Calu3 (cell line): ENCODE data around the gene HOXA9. TPM values are rescaled to one million over a fixed set of nuclear protein-coding genes. Genes with fewer than 3 reads are reported as not detected.
A peak's percentile ranks its signal among the peaks of the same experiment; 100 is the strongest.

Experiments used
- BruUV-seq: library from RNA; stranded (reverse); fragments of 400-500 nt; replicated peaks from 2 replicates; lab custom pipeline; 2021; lab: Mats Ljungman, UMichigan
- CTCF ChIA-PET: fragments of 300-600 bp; sonication (Branson Sonifier 250); formaldehyde crosslinking; loops from one replicate; lab custom pipeline; 2022; ENCODE audit warnings: antibody characterized with exemption; lab: Charles Lee
- DNase-seq: peaks from one replicate; pipeline ENCODE4 v3.0.0; 2022
- H3K27ac Mint-ChIP-seq: one replicate; pipeline ENCODE4 v1.8.0; 2022; ENCODE audit warnings: mixed read lengths; ENCODE audit not compliant: unreplicated experiment
- H3K27me3 Mint-ChIP-seq: one replicate; pipeline ENCODE4 v1.8.0; 2022; ENCODE audit warnings: mixed read lengths; ENCODE audit not compliant: unreplicated experiment
- H3K36me3 Mint-ChIP-seq: one replicate; pipeline ENCODE4 v1.8.0; 2022; ENCODE audit warnings: mild to moderate bottlenecking, moderate library complexity, mixed read lengths; ENCODE audit not compliant: insufficient read depth, unreplicated experiment
- H3K4me1 Mint-ChIP-seq: one replicate; pipeline ENCODE4 v1.8.0; 2022; ENCODE audit warnings: mild to moderate bottlenecking, low read depth, mixed read lengths; ENCODE audit not compliant: unreplicated experiment
- H3K4me3 Mint-ChIP-seq: one replicate; pipeline ENCODE4 v1.8.0; 2022; ENCODE audit warnings: mild to moderate bottlenecking, low read depth, moderate library complexity, mixed read lengths; ENCODE audit not compliant: unreplicated experiment
- H3K9me3 Mint-ChIP-seq: one replicate; pipeline ENCODE4 v1.8.0; 2022; ENCODE audit warnings: low read depth, mixed read lengths; ENCODE audit not compliant: unreplicated experiment
- CTCF ChIP-seq: fragments of 200-600 bp; IDR thresholded peaks from one replicate; pipeline ENCODE4 v1.8.0; 2022; ENCODE audit warnings: antibody characterized with exemption; ENCODE audit not compliant: unreplicated experiment
- intact Hi-C: fragments of 100-400 bp; cut with micrococcal nuclease; formaldehyde crosslinking; loops from one replicate; pipeline ENCODE4 v1.10.0; 2022; ENCODE audit not compliant: unreplicated experiment
- total RNA-seq: library from RNA; stranded (reverse); gene quantifications from 2 replicates; pipeline ENCODE4 v1.2.3, GENCODE V29; 2022

HOXA9 gene
- total RNA-seq, 1 experiment from 2014 or later: 2.5 TPM

GRCh38 chr7:27189295-27189996 is 24.1 kb upstream of the HOXA9 start:
- H3K36me3 Mint-ChIP-seq: peaks cover 17% of the 10 kb centered on the region
- no peaks in the 10 kb centered on the region for H3K9me3 Mint-ChIP-seq
- TF ChIP-seq CTCF: no peak
- peaks cover 6% of the 10 kb centered on the region for H3K4me1 Mint-ChIP-seq
- no peak overlapping the region for H3K27ac Mint-ChIP-seq
- intact Hi-C loops: no loop called here
- H3K27me3 Mint-ChIP-seq: peaks cover 82% of the 10 kb centered on the region
- H3K4me3 Mint-ChIP-seq: no peak overlapping the region
- no peak for DNase-seq
- CTCF ChIA-PET: interaction anchor here (0.9 to 1.7 kb wide), 2 partner anchors 11 to 12 kb away, joined by 3 read pairs; partner anchors contain the start of gene HOXA13
- no TSS peak for BruUV-seq

GRCh38 chr7:27188386-27189294 is 23.3 kb upstream of the HOXA9 start:
- Mint-ChIP-seq H3K4me3 (peak overlapping the region; percentile 76), H3K9me3 (no peaks in the 10 kb centered on the region), H3K27ac (no peak overlapping the region), H3K36me3 (peaks cover 25% of the 10 kb centered on the region), H3K4me1 (peaks cover 7% of the 10 kb centered on the region), H3K27me3 (peaks cover 85% of the 10 kb centered on the region)
- TF ChIP-seq CTCF: no peak
- BruUV-seq: no TSS peak
- intact Hi-C loops: no loop called here
- no peak for DNase-seq
- CTCF ChIA-PET: interaction anchor here (1.7 kb wide), 1 partner anchor 12 kb away, joined by 3 read pairs; no protein-coding TSS in a partner anchor

DNA sequence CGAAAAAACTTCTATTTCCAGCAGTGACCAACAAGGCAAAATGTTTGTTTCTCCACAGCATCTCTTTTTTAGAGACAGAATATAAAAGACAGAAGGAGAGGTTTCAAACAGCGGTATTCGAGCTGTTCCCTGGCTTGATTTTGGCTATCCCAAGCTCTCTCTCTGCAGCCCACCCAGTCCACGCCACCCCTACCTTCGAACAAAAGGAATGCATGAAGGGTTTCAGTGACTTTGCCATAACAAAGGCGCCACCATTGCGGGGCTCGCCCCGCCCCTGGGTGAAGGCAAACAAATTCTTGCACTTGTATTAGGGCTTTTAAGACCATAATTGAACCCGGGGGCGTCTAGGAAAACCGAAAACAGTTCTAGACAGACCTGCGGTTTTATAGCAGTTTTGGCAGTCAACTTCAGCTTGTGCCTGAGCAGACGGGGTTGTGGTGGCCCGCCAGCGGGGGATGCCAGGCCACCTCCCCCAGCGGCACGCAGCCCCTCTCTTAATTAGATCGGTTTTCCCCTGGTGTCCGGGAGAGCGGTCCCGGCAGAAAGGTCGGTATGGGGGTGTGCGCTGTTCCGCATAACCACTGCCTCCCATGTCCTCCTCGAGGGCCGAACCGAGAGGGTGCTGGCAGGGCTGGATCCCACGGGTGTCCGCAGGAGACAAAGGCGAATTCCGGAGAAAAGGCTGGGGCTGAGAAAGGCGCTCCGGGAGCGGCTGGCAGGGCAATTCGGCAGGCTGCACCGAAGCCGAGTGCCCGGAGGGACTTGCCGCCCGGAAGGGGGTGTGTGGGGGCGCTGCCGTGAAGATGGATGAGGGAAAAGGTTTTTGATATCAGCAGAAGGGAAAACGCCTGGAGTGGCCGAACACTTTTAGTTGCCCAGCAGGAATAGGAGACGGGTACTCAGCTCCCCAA is 22.4 kb upstream of the HOXA9 start:
- CTCF ChIA-PET: interaction anchor here (0.8 to 1.7 kb wide), 4 partner anchors 8 to 387 kb away, joined by 3 to 4 read pairs (median 3); no protein-coding TSS in a partner anchor
- TF ChIP-seq CTCF: no peak
- no peak for DNase-seq
- Mint-ChIP-seq H3K4me1 (peaks cover 7% of the 10 kb centered on the region), H3K4me3 (peak overlapping the region; percentile 76), H3K27ac (no peak overlapping the region), H3K27me3 (peaks cover 83% of the 10 kb centered on the region), H3K9me3 (no peaks in the 10 kb centered on the region), H3K36me3 (peaks cover 25% of the 10 kb centered on the region)
- intact Hi-C loops: no loop called here
- BruUV-seq: no TSS peak
